ENCODE data around the gene CDS2. TPM values are rescaled to one million over a fixed set of nuclear protein-coding genes. Genes with fewer than 3 reads are reported as not detected.
"Not testable (repeated sequence)": the region's sequence is repeated elsewhere in the genome, so short reads cannot be mapped to it uniquely, and the experiment has no call there.

Gene CDS2
- 35.9 TPM for polyA plus RNA-seq (ENCODE audit: insufficient read length)
- long read RNA-seq, donor 1, full-length matches to known transcripts, result 21 of 21 reads
- long read RNA-seq, donor 1, partial matches to known transcripts, result 0 of 21 reads
- long read RNA-seq, donor 1, other reads (novel, unspliced or antisense), result 0 of 21 reads
- long read RNA-seq, donor 2, full-length matches to known transcripts, result 12 of 12 reads
- long read RNA-seq, donor 2, partial matches to known transcripts, result 0 of 12 reads
- long read RNA-seq, donor 2, other reads (novel, unspliced or antisense), result 0 of 12 reads
- long read RNA-seq, donor 3, full-length matches to known transcripts, result 7 of 38 reads
- long read RNA-seq, donor 3, partial matches to known transcripts, result 31 of 38 reads
- long read RNA-seq, donor 3, other reads (novel, unspliced or antisense), result 0 of 38 reads
- long read RNA-seq, donor 4, result 0 reads
- long read RNA-seq, donor 5, full-length matches to known transcripts, result 9 of 9 reads
- long read RNA-seq, donor 5, partial matches to known transcripts, result 0 of 9 reads
- long read RNA-seq, donor 5, other reads (novel, unspliced or antisense), result 0 of 9 reads
- long read RNA-seq, donor 6, full-length matches to known transcripts, result 5 of 10 reads
- long read RNA-seq, donor 6, partial matches to known transcripts, result 5 of 10 reads
- long read RNA-seq, donor 6, other reads (novel, unspliced or antisense), result 0 of 10 reads
- long read RNA-seq, donor 7, full-length matches to known transcripts, result 15 of 15 reads
- long read RNA-seq, donor 7, partial matches to known transcripts, result 0 of 15 reads
- long read RNA-seq, donor 7, other reads (novel, unspliced or antisense), result 0 of 15 reads
- long read RNA-seq, donor 8, full-length matches to known transcripts, result 8 of 23 reads
- long read RNA-seq, donor 8, partial matches to known transcripts, result 15 of 23 reads
- long read RNA-seq, donor 8, other reads (novel, unspliced or antisense), result 0 of 23 reads

GRCh38 chr20:5126512-5127203 lies at the start of gene CDS2:
Gene CDS2 (plus strand): TSS chr20:5127008. CDS start chr20:5127093, 85 bp downstream.
- peak; percentile 99 for DNase-seq

GRCh38 chr20:5077761-5078387 lies 48.9 kb upstream of the CDS2 start:
- no peak for DNase-seq

GRCh38 chr20:5078399-5078958 lies 48.3 kb upstream of the CDS2 start:
- DNase-seq, result no peak

GRCh38 chr20:5080384-5080877 lies 46.4 kb upstream of the CDS2 start:
- no peak for DNase-seq

- no peak for DNase-seq
Observed at GRCh38 chr20:5085380-5085779, 41.4 kb upstream of the CDS2 start.

GRCh38 chr20:5088688-5089087 lies 38.1 kb upstream of the CDS2 start:
- no peak for DNase-seq

GRCh38 chr20:5090191-5090590 lies 36.6 kb upstream of the CDS2 start:
- no peak for DNase-seq

- no peak for DNase-seq
Observed at GRCh38 chr20:5091902-5092301, 34.9 kb upstream of the CDS2 start.

GRCh38 chr20:5092765-5093339 lies 34.0 kb upstream of the CDS2 start:
- DNase-seq, result no peak

- DNase-seq, result no peak
Observed at GRCh38 chr20:5095454-5095853, 31.4 kb upstream of the CDS2 start.

- DNase-seq, result no peak
Observed at GRCh38 chr20:5095931-5096330, 30.9 kb upstream of the CDS2 start.

GRCh38 chr20:5096463-5096862 lies 30.3 kb upstream of the CDS2 start:
- no peak for DNase-seq

- DNase-seq, result not testable (repeated sequence)
Observed at GRCh38 chr20:5099009-5099408, 27.8 kb upstream of the CDS2 start.

- DNase-seq, result not testable (repeated sequence)
Observed at GRCh38 chr20:5099909-5100308, 26.9 kb upstream of the CDS2 start.

- peak; percentile 40 for DNase-seq
Observed at GRCh38 chr20:5100684-5101347, 26.0 kb upstream of the CDS2 start.

- no peak for DNase-seq
Observed at GRCh38 chr20:5104479-5104878, 22.3 kb upstream of the CDS2 start.

- DNase-seq, result no peak
Observed at GRCh38 chr20:5109276-5109675, 17.5 kb upstream of the CDS2 start.

GRCh38 chr20:5113615-5113986 lies 13.2 kb upstream of the CDS2 start:
- no peak for DNase-seq

GRCh38 chr20:5114403-5114802 lies 12.4 kb upstream of the CDS2 start:
- DNase-seq, result no peak

- DNase-seq, result no peak
Observed at GRCh38 chr20:5116875-5117274, 9.9 kb upstream of the CDS2 start.
